ENCODE measurements around the gene EIF4B. TPM values are rescaled to one million over a fixed set of nuclear protein-coding genes. Genes with fewer than 3 reads are reported as not detected.

EIF4B gene
- polyA plus RNA-seq, 4 donors, result 447 to 553 (median 503) TPM

GRCh38 chr12:53067993-53068770 is 61.9 kb downstream of the EIF4B start:
- DNase-seq (ENCODE audit: low read depth in 4 of 4, low spot score in 3 of 4), result no peak

- DNase-seq (ENCODE audit: low read depth in 4 of 4, low spot score in 3 of 4), result no peak
Observed at GRCh38 chr12:53068811-53069585, 62.7 kb downstream of the EIF4B start.

GRCh38 chr12:53069621-53070410 is 63.6 kb downstream of the EIF4B start:
- no peak for DNase-seq (ENCODE audit: low read depth in 4 of 4, low spot score in 3 of 4)

- no peak for DNase-seq (ENCODE audit: low read depth in 4 of 4, low spot score in 3 of 4)
Observed at GRCh38 chr12:53070877-53071492, 64.7 kb downstream of the EIF4B start.

GRCh38 chr12:53071591-53072551 is 65.6 kb downstream of the EIF4B start:
- no peak for DNase-seq (ENCODE audit: low read depth in 4 of 4, low spot score in 3 of 4)

- DNase-seq (ENCODE audit: low read depth in 4 of 4, low spot score in 3 of 4), result no peak
Observed at GRCh38 chr12:53073881-53074280, 67.6 kb downstream of the EIF4B start.

- no peak for DNase-seq (ENCODE audit: low read depth in 4 of 4, low spot score in 3 of 4)
Observed at GRCh38 chr12:53074283-53074998, 68.2 kb downstream of the EIF4B start.

- no peak for DNase-seq (ENCODE audit: low read depth in 4 of 4, low spot score in 3 of 4)
Observed at GRCh38 chr12:53074999-53075370, 68.7 kb downstream of the EIF4B start.

GRCh38 chr12:53076461-53076860 is 70.2 kb downstream of the EIF4B start:
- no peak for DNase-seq (ENCODE audit: low read depth in 4 of 4, low spot score in 3 of 4)

- DNase-seq (ENCODE audit: low read depth in 4 of 4, low spot score in 3 of 4), result no peak
Observed at GRCh38 chr12:53077030-53077429, 70.8 kb downstream of the EIF4B start.

- no peak for DNase-seq (ENCODE audit: low read depth in 4 of 4, low spot score in 3 of 4)
Observed at GRCh38 chr12:53078425-53079225, 72.4 kb downstream of the EIF4B start.

- peak; percentile 93 to 96 (median 94) for DNase-seq (ENCODE audit: low read depth in 4 of 4, low spot score in 3 of 4)
Observed at GRCh38 chr12:53079226-53080117, 73.2 kb downstream of the EIF4B start, which contains the start of gene SPRYD3. SPRYD3 (minus strand) TSS chr12:53079390; CDS start chr12:53079333, 57 bp downstream.

- DNase-seq (ENCODE audit: low read depth in 4 of 4, low spot score in 3 of 4), result no peak
Observed at GRCh38 chr12:53082637-53083175, 76.5 kb downstream of the EIF4B start.

GRCh38 chr12:53086361-53086760 is 80.1 kb downstream of the EIF4B start:
- no peak for DNase-seq (ENCODE audit: low read depth in 4 of 4, low spot score in 3 of 4)

- no peak for DNase-seq (ENCODE audit: low read depth in 4 of 4, low spot score in 3 of 4)
Observed at GRCh38 chr12:53090105-53090504, 83.8 kb downstream of the EIF4B start.

- DNase-seq (ENCODE audit: low read depth in 4 of 4, low spot score in 3 of 4), result no peak
Observed at GRCh38 chr12:53090554-53090953, 84.3 kb downstream of the EIF4B start.

- no peak for DNase-seq (ENCODE audit: low read depth in 4 of 4, low spot score in 3 of 4)
Observed at GRCh38 chr12:53091756-53092155, 85.5 kb downstream of the EIF4B start.

Data from right renal pelvis (tissue), 4 donors.